UCSD-AML1 (cell line): Measurements from ENCODE around the gene TFF2.

Experiments used
- DNase-seq: peaks from one replicate; lab custom pipeline; 2025; ENCODE audit not compliant: unreplicated experiment; lab: John Stamatoyannopoulos, UW

The TFF2 gene

GRCh38 chr21:42384156-42384945 is 33.6 kb upstream of the TFF2 start:
- DNase-seq, result no peak

DNA sequence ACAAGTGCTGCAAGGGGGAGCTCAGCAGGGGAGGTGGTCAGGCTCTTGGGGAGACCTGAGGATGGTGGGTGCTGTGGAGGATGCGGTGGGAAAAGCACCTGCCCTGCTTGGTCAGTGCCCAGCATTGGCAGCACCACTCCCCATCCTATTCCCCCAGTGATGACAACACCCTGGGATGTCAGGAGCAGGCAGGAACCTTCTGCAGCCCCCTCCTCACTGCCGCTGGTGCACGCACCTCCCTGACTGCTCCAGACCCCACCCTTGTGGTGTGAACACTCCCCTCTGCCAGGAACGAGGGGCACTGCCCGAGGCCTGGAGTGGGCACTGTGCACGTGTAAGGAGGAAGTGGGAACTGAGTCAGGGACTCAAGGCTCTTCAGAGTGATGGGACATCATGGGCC is 32.5 kb upstream of the TFF2 start:
- DNase-seq, result no peak

GRCh38 chr21:42382915-42383314 is 32.1 kb upstream of the TFF2 start:
- no peak for DNase-seq

DNA sequence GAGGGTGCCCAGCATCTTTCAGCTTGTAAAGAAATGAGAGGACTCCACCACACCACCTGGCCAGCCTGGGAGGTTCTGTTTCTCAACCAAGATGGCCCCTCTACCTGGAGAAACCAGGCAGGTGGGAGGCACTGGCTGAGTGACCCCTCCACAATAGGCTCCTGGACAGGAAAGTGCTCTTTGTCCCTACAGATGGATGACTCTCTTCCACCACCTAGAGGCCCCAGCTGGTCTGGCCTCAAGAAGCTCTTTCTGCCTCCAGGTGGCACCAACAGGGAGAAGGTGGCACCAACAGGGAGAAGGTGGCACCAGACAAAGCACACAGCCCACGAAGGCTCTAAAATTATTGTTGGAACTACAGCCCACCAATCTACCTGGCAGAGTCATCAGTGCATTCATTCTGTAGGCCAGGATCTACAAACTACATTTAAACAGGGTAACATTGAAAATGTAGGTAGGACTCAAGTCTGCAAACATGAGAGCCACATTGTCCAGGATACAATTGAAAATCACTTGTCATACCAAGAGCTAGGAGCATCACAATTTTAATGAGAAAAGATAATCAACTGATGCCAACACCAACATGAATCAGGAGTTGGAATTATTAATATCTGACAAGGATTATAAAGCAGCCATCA is 30.7 kb upstream of the TFF2 start:
- DNase-seq, result peak; percentile 63

DNA sequence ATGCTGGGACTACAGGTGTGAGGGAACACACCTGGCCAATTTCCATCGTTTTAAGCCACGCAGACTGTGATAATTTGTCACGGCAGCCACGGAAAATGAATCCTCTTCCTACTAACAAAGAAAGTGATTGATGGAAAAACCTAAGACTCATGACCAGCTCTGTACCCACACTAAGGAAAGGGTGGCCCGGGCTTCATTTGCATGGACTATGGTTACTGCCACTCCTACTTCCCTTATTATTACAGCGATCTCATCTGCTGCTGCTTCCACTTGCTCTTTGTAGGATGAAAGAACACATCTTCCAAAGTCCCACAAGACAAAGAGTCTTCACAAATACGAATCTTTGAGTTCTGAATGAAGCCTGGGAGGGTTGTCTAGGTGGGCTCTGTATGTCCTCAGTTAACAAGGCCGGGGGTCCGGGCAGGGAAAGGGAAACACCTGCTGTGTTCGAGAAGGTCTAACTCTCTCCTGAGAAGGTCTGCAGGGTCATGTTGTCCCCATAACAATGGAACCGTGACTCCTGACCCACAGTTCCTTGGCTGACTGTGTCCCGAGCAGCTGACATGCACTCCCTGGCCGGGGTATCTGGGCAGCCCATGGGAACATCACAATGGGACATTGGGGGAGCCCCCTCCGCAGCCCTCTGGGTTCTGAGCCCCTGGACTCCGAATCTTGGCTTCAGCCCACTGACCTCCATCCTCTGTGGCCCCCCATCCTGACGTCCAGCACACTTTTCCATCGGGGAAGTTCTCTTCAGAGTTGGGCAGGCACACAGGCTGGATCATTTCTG is 28.8 kb upstream of the TFF2 start:
- no peak for DNase-seq

DNA sequence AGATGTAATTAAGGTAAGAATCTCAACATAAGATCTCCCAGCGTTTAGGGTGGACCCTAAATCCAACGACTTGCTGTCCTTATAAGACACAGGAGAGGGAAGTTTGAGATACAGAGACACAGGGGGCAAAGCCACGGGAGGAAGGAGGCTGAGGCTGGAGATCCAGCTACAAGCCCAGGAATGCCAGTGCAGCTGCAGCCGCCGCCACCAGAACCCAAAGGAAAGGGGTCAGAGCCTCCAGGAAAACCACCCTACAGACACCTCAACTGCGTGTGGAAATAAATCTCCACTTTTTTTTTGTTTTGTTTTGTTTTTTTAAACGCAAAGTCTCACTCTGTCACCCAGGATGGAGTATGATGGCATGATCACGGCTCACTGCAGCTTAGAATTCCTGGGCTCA is 27.6 kb upstream of the TFF2 start:
- no peak for DNase-seq

- no peak for DNase-seq
Observed at GRCh38 chr21:42377951-42378340, 27.2 kb upstream of the TFF2 start.

DNA sequence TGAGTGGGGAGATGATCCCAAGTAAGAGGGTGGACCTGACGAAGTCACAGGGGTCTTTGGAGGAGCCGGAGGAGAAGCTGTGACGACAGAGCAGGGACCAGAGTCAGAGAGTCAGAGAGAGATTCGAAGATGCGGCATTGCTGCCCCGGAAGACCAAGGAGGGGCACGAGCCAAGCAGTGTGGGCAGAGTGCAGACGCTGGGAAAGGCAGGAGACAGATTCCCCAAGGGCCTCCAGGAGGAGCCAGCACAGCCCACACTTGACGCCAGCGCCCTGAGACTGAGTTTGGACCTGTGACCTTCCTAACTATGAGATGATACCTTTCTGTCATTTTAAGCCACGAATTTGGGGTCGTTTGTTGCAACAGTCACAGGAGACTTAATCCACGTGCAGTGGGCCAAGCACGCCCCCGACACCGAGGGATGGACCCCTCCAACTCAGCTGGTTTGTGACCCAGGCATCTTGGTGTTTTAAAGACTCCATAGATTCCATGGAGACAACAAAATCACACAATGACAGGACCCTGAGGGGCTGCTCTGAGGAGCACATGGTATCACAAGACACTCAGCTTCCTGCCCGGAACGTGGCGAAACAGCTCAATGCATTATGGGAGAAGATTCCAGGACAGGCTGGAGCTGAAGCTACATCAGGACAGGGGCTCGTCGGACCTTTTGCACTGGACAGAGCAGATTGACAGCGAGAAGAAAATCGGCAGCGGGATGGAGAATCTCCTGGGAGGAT is 26.6 kb upstream of the TFF2 start:
- DNase-seq, result no peak

- no peak for DNase-seq
Observed at GRCh38 chr21:42376338-42376982, 25.7 kb upstream of the TFF2 start.

DNA sequence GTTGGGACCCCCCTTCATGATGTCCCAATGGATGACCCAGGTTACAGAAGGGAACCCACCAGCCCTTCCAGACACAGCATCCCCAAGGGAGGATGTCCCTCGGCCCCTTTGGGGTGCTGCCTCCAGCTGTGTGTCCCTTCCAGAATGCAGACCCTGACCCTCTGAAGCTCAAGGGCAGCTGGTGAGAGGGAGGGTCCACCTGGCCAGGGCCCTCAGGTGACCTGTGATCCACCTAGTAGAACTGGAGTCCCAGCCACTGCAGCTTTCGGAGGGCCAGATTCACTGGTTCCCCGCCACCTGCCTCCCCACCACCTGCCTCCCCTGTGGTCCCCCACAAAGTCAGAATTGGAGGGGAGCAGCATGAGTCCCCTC is 25.2 kb upstream of the TFF2 start:
- DNase-seq, result no peak

DNA sequence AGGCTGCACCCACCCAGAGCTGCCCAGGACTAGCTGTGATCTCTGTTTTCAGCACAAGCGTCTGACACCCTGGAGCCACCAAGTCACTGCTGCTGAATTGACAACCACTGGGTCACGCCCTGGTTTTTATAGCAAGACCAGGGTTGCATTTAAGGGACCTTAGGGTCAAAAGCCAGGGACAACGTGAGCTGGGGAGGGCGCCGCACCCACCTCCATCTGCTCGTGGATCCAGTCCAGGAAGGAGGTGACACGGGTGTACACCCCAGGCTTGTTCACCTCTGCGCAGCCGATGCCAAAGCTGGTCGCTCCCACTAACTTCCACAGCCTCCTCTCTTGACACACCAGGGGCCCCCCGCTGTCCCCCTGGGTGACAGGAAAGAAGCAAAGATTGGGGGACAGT is 24.7 kb upstream of the TFF2 start:
- no peak for DNase-seq

DNA sequence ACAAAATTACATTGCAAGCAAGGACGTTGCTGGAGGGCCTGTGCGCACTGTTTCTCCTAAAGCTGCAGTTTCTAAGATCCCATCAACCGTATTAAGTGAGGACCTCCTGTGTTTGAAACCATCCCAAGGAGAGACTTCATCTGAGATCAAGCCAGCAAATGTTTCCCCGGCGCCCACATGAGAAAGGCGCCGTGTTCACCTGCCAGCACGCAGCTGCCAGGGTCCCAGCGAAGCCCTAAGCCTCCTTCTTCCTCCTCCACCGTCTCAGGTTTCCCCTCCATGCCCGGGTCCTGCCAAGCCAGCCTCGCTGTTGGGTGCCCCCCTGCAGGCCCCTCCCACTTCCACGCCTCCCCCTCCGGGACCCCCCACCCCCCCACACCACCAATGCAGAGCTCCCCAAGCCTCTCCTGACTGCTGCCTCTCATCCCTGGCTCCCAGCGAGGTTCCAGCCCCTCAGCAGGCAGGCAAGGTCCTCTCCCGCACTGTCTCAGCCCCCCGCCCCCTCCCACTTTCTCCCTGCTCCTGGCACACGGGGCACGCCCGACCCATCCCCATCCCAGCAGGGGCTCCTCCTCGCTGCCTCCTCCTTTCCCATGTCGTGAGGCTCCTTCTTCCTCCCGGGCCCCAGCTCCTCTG is 24.2 kb upstream of the TFF2 start:
- DNase-seq, result no peak

- DNase-seq, result no peak
Observed at GRCh38 chr21:42374457-42374856, 23.7 kb upstream of the TFF2 start.

DNA sequence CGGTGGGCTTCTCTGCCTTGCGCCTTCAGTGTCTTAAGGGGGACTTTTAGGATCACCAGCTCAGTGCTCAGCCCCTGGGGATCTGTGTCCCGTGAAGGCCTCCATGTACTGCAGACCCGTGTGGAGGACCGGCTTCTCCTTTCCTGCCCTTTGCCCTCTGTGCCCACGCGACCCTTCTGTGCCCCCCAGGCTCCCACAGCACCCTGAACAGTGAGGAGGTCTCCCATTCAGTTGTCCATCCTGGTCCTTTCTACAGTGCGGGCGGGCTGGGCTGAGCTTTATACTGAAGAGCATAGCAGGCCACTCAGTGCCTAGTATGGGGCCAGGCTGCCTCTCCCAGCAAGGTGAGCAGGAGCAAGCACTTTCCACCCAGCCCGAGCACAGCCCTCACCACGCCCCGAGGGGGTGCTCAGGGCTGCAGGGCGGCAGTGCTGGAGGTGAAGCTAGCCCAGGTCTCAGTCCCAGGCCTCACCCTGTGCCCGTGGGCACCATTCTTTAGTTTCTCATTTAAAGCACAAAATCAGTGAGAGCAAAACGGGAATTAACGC is 23.2 kb upstream of the TFF2 start:
- DNase-seq, result no peak

DNA sequence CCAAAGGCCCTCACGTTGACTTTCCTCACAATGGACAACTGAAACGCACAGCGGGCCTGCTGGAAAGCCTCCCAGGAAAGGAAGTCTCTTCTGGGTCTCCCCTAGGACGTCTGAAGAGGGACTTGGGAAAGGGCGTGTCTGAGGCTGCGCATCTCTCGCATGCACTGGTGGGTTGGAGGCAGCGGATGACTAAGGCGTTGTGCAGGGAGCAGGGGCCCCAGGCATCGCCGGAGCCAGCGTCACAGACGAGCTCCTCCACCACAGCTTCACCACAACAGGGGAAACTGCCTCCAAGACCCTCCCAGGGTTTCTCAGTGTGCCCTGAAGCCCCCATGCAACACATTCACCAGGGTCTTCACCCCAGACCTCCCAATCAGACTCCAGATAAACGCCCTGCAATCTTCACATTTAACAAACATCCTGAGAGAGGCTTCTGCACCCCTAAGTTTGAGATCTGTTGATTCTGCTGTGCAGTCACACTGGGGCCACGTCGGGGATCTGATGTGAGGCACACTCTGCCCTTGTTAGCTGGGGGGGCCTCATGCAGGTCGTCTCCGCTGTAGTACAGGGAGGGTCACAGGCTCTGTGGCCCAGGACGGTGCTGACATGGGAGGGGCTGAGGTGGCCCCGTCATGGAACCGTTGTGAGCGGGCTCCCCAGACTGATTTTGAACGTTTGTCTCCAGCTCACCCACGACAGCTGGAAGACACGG is 22.6 kb upstream of the TFF2 start:
- no peak for DNase-seq

- DNase-seq, result no peak
Observed at GRCh38 chr21:42370894-42371654, 20.3 kb upstream of the TFF2 start.

DNA sequence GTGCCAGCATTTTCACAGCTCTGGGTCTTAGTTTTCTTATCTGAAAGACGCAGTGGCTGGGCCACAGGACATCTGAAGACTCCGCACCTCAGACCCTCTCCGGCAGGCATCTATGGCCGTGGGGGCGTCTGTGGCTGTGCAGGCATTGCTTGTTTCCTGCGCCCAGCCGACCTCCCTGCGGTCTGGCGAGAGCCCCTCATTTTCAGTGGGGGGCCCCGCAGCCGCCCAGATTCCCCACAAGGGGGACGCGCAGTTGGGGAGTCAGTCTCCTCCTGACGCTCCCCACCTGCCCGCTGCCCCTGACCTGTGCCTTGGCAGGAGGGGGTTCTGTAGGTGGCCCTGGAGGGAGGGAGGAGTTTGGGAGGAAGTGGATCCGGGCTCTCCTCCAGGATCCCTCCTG is 19.0 kb upstream of the TFF2 start:
- no peak for DNase-seq

DNA sequence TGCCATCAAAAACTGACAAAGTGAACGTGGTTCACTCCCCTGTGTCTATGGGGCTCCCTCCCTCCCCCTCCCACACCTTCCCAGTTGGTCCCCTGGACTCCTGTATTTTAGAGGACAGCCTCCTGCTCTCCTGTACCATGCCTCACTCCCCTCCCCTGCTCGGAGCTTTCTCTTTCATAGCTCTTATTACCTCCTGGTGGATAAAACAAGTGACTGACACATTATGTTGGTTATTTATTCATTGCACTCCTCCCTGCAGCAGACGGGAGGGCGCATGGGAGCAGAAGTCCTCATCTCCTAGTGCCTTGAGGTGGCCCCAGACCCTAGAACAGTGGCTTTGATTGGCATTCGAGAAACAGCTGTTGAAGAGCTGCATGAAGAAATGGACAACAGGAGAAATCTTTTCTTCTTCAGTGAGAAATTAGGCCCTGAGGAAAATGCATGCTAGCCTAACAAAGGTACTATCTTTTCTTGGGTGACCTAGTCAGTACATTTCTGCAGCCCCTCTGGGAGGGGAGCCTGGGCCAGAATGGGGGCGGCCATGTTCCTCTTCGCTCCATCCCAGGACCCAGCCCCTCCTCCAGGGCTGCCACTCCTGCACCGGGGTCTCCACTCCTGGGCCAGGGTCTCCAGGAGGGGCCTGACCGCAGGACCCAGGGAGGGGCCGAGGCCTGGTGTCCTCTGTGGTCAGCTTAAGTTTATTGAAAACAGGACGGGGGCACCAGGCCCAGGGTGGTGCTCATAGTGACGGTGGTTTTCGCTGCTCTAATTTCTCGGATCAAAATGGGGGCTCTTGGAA is 16.8 kb upstream of the TFF2 start:
- no peak for DNase-seq
